ENCODE measurements around the gene FBXL12.
"Not testable (repeated sequence)": the region's sequence is repeated elsewhere in the genome, so short reads cannot be mapped to it uniquely, and the experiment has no call there.

The FBXL12 gene

GRCh38 chr19:9838324-9838723, 19.4 kb upstream of the FBXL12 start:
- no peak for DNase-seq (ENCODE audit: low read depth in 2 of 2)

- DNase-seq (ENCODE audit: low read depth in 2 of 2): no peak
Measured at GRCh38 chr19:9836021-9836420, 17.1 kb upstream of the FBXL12 start.

- DNase-seq (ENCODE audit: low read depth in 2 of 2): no peak
Measured at GRCh38 chr19:9835507-9835949, 16.6 kb upstream of the FBXL12 start.

- peak; percentile 99 for DNase-seq (ENCODE audit: low read depth in 2 of 2)
Measured at GRCh38 chr19:9834726-9835506, 16.0 kb upstream of the FBXL12 start, which contains the start of gene PIN1. PIN1 (plus strand) TSS chr19:9835318; CDS start chr19:9835345, 27 bp downstream.

GRCh38 chr19:9834307-9834725, 15.4 kb upstream of the FBXL12 start:
- DNase-seq (ENCODE audit: low read depth in 2 of 2): no peak

- DNase-seq (ENCODE audit: low read depth in 2 of 2): no peak
Measured at GRCh38 chr19:9828551-9829063, 9.7 kb upstream of the FBXL12 start.

- peak; percentile 78 to 83 for DNase-seq (ENCODE audit: low read depth in 2 of 2)
Measured at GRCh38 chr19:9827289-9828238, 8.7 kb upstream of the FBXL12 start, which contains the start of gene UBL5. UBL5 (plus strand) TSS chr19:9827918; CDS start chr19:9828338, 420 bp downstream.

GRCh38 chr19:9823816-9824215, 4.9 kb upstream of the FBXL12 start:
- no peak for DNase-seq (ENCODE audit: low read depth in 2 of 2)

GRCh38 chr19:9820034-9820433, 1.2 kb upstream of the FBXL12 start:
- not testable (repeated sequence) for DNase-seq (ENCODE audit: low read depth in 2 of 2)

GRCh38 chr19:9819596-9819909, 674 bp upstream of the FBXL12 start:
- DNase-seq (ENCODE audit: low read depth in 2 of 2): no peak

GRCh38 chr19:9818175-9818733, 625 bp downstream of the FBXL12 start:
- DNase-seq (ENCODE audit: low read depth in 2 of 2): no peak

GRCh38 chr19:9811139-9811538, 7.7 kb downstream of the FBXL12 start:
- DNase-seq (ENCODE audit: low read depth in 2 of 2): no peak

- DNase-seq (ENCODE audit: low read depth in 2 of 2): no peak
Measured at GRCh38 chr19:9808855-9809824, 9.7 kb downstream of the FBXL12 start.

GRCh38 chr19:9806803-9807202, 12.1 kb downstream of the FBXL12 start:
- no peak for DNase-seq (ENCODE audit: low read depth in 2 of 2)

- no peak for DNase-seq (ENCODE audit: low read depth in 2 of 2)
Measured at GRCh38 chr19:9801976-9802375, 16.9 kb downstream of the FBXL12 start.

- DNase-seq (ENCODE audit: low read depth in 2 of 2): no peak
Measured at GRCh38 chr19:9799162-9799561, 19.7 kb downstream of the FBXL12 start.

GRCh38 chr19:9797871-9798270, 21.0 kb downstream of the FBXL12 start:
- no peak for DNase-seq (ENCODE audit: low read depth in 2 of 2)

GRCh38 chr19:9796113-9796773, 22.6 kb downstream of the FBXL12 start:
- DNase-seq (ENCODE audit: low read depth in 2 of 2): peak; percentile 53 to 64

- DNase-seq (ENCODE audit: low read depth in 2 of 2): peak; percentile 30 to 41
Measured at GRCh38 chr19:9793071-9793591, 25.7 kb downstream of the FBXL12 start.
